Neural progenitor cell (in vitro differentiated cells): ENCODE measurements around the gene SRSF4. TPM values are rescaled to one million over a fixed set of nuclear protein-coding genes. Genes with fewer than 3 reads are reported as not detected.

Source experiments
- DNase-seq: peaks from one replicate; pipeline ENCODE4 v3.0.0-alpha.2; 2016; ENCODE audit warnings: low spot score
- H2AFZ ChIP-seq: fragments of 200-600 bp; sonication (generic); replicated peaks from 2 replicates; pipeline ENCODE4 v1.6.1; 2016; ENCODE audit warnings: antibody characterized with exemption
- H3F3A ChIP-seq: fragments of 200-600 bp; sonication (generic); 2 replicates; pipeline ENCODE4 v1.6.1; 2016; ENCODE audit warnings: antibody characterized with exemption, low read depth
- H3K27ac ChIP-seq: fragments of 200-600 bp; sonication (generic); 2 replicates; pipeline ENCODE4 v1.5.1; 2016; ENCODE audit warnings: mild to moderate bottlenecking
- H3K27me3 ChIP-seq: fragments of 200-600 bp; sonication (generic); 2 replicates; pipeline ENCODE4 v1.6.1; 2016; ENCODE audit warnings: mild to moderate bottlenecking, moderate library complexity
- H3K36me3 ChIP-seq: fragments of 200-600 bp; sonication (generic); 2 replicates; pipeline ENCODE4 v1.5.1; 2016
- H3K4me1 ChIP-seq: fragments of 200-600 bp; sonication (generic); 2 replicates; pipeline ENCODE4 v1.6.1; 2016; ENCODE audit warnings: mixed run types
- H3K4me2 ChIP-seq: fragments of 200-600 bp; sonication (generic); 2 replicates; pipeline ENCODE4 v1.6.1; 2016
- H3K4me3 ChIP-seq: fragments of 200-600 bp; sonication (generic); 2 replicates; pipeline ENCODE4 v1.5.1; 2016
- H3K79me2 ChIP-seq: fragments of 200-600 bp; sonication (generic); 2 replicates; pipeline ENCODE4 v1.6.1; 2016; ENCODE audit warnings: low read depth
- H3K9ac ChIP-seq: fragments of 200-600 bp; sonication (generic); 2 replicates; pipeline ENCODE4 v1.6.1; 2016
- H3K9me3 ChIP-seq: fragments of 200-600 bp; sonication (generic); 2 replicates; pipeline ENCODE4 v1.5.1; 2016; ENCODE audit warnings: low read depth
- H4K20me1 ChIP-seq: fragments of 200-600 bp; sonication (generic); 2 replicates; pipeline ENCODE4 v1.6.1; 2016; ENCODE audit warnings: low read depth
- H3K27ac Mint-ChIP-seq: 3 replicates; pipeline ENCODE4 v1.8.0; 2021; ENCODE audit warnings: mixed read lengths
- H3K27me3 Mint-ChIP-seq: 2 replicates; pipeline ENCODE4 v1.8.0; 2022; ENCODE audit warnings: low read depth, mild to moderate bottlenecking, inconsistent platforms, moderate library complexity, mixed read lengths; ENCODE audit not compliant: insufficient read depth
- H3K36me3 Mint-ChIP-seq: 3 replicates; pipeline ENCODE4 v1.8.0; 2021; ENCODE audit warnings: mixed read lengths
- H3K4me1 Mint-ChIP-seq: 3 replicates; pipeline ENCODE4 v1.8.0; 2021; ENCODE audit warnings: mixed read lengths
- H3K4me3 Mint-ChIP-seq: 3 replicates; pipeline ENCODE4 v1.8.0; 2021; ENCODE audit warnings: mild to moderate bottlenecking, moderate library complexity, mixed read lengths
- H3K9me3 Mint-ChIP-seq: 3 replicates; pipeline ENCODE4 v1.8.0; 2020; ENCODE audit warnings: mixed read lengths
- CTCF ChIP-seq: fragments of 200-600 bp; sonication (generic); IDR thresholded peaks from 2 replicates; pipeline ENCODE4 v1.5.1; 2017; ENCODE audit warnings: antibody characterized with exemption, mild to moderate bottlenecking
- EZH2 ChIP-seq: fragments of 200-600 bp; sonication (generic); IDR thresholded peaks from 2 replicates; pipeline ENCODE4 v1.6.1; 2017; ENCODE audit warnings: antibody characterized with exemption, mild to moderate bottlenecking, moderate library complexity
- EZH2phosphoT487 ChIP-seq: fragments of 200-600 bp; sonication (generic); IDR thresholded peaks from 2 replicates; pipeline ENCODE4 v1.6.1; 2017; ENCODE audit warnings: antibody characterized with exemption
- total RNA-seq: library from RNA; depleted of rRNA; stranded (reverse); fragments of >200 nt; gene quantifications from 2 replicates; pipeline ENCODE4 v1.2.3, GENCODE V29; 2015; ENCODE audit warnings: low replicate concordance

The SRSF4 gene
- total RNA-seq, 1 donor from 2014 or later = 73.2 TPM

GRCh38 chr1:29217633-29218032 is 35.9 kb upstream of the SRSF4 start:
- Histone ChIP-seq H3K36me3 (no peaks in the 10 kb centered on the region), H4K20me1 (no peaks in the 10 kb centered on the region), H3K4me3 (no peak overlapping the region), H3F3A (no peaks in the 10 kb centered on the region), H3K9me3 (no peaks in the 10 kb centered on the region), H3K9ac (no peak overlapping the region), H3K4me2 (no peak overlapping the region), H2AFZ (no peak overlapping the region), H3K4me1 (no peaks in the 10 kb centered on the region), H3K79me2 (no peaks in the 10 kb centered on the region), H3K27me3 (no peaks in the 10 kb centered on the region), H3K27ac (no peak overlapping the region)
- H3K4me1 Mint-ChIP-seq = peaks cover 3% of the 10 kb centered on the region
- no peak overlapping the region for H3K27ac Mint-ChIP-seq
- TF ChIP-seq EZH2phosphoT487 = no peak
- TF ChIP-seq CTCF = no peak
- no peak for TF ChIP-seq EZH2
- H3K36me3 Mint-ChIP-seq = peaks cover 15% of the 10 kb centered on the region
- no peaks in the 10 kb centered on the region for H3K9me3 Mint-ChIP-seq
- H3K4me3 Mint-ChIP-seq = no peak overlapping the region
- DNase-seq = no peak
- peaks cover 5% of the 10 kb centered on the region for H3K27me3 Mint-ChIP-seq

GRCh38 chr1:29213055-29213454 is 31.4 kb upstream of the SRSF4 start:
- H3K4me1 ChIP-seq = no peaks in the 10 kb centered on the region
- Mint-ChIP-seq H3K27ac (no peak overlapping the region), H3K9me3 (no peaks in the 10 kb centered on the region), H3K4me1 (no peaks in the 10 kb centered on the region), H3K4me3 (no peak overlapping the region), H3K36me3 (peaks cover 16% of the 10 kb centered on the region), H3K27me3 (no peaks in the 10 kb centered on the region)
- no peaks in the 10 kb centered on the region for H3F3A ChIP-seq
- no peak overlapping the region for H3K9ac ChIP-seq
- no peak overlapping the region for H3K4me2 ChIP-seq
- H3K79me2 ChIP-seq = no peaks in the 10 kb centered on the region
- H4K20me1 ChIP-seq = no peaks in the 10 kb centered on the region
- TF ChIP-seq EZH2phosphoT487 (no peak), EZH2 (no peak), CTCF (no peak)
- H3K9me3 ChIP-seq = no peaks in the 10 kb centered on the region
- H2AFZ ChIP-seq = no peak overlapping the region
- H3K27ac ChIP-seq = no peak overlapping the region
- H3K4me3 ChIP-seq = no peak overlapping the region
- H3K36me3 ChIP-seq = no peaks in the 10 kb centered on the region
- no peak for DNase-seq
- H3K27me3 ChIP-seq = no peaks in the 10 kb centered on the region

GRCh38 chr1:29211086-29212030 is 29.7 kb upstream of the SRSF4 start:
- H3K9me3 ChIP-seq = no peaks in the 10 kb centered on the region
- no peaks in the 10 kb centered on the region for H3K27me3 Mint-ChIP-seq
- H3K9me3 Mint-ChIP-seq = no peaks in the 10 kb centered on the region
- no peak overlapping the region for H3K4me2 ChIP-seq
- H3K79me2 ChIP-seq = no peaks in the 10 kb centered on the region
- H3K27ac ChIP-seq = no peak overlapping the region
- H3K27me3 ChIP-seq = no peaks in the 10 kb centered on the region
- no peaks in the 10 kb centered on the region for H3F3A ChIP-seq
- no peak overlapping the region for H3K9ac ChIP-seq
- TF ChIP-seq EZH2 (no peak), CTCF (no peak), EZH2phosphoT487 (no peak)
- H3K4me1 ChIP-seq = no peaks in the 10 kb centered on the region
- H3K36me3 ChIP-seq = no peaks in the 10 kb centered on the region
- H2AFZ ChIP-seq = no peak overlapping the region
- H3K4me3 Mint-ChIP-seq = no peak overlapping the region
- H3K4me3 ChIP-seq = no peak overlapping the region
- H4K20me1 ChIP-seq = no peaks in the 10 kb centered on the region
- DNase-seq = no peak
- H3K4me1 Mint-ChIP-seq = no peaks in the 10 kb centered on the region
- H3K27ac Mint-ChIP-seq = no peak overlapping the region
- H3K36me3 Mint-ChIP-seq = peaks cover 16% of the 10 kb centered on the region
